ENCODE results near the gene PDE3A.
"Not testable (repeated sequence)": the region's sequence is repeated elsewhere in the genome, so short reads cannot be mapped to it uniquely, and the experiment has no call there.

PDE3A gene

DNA sequence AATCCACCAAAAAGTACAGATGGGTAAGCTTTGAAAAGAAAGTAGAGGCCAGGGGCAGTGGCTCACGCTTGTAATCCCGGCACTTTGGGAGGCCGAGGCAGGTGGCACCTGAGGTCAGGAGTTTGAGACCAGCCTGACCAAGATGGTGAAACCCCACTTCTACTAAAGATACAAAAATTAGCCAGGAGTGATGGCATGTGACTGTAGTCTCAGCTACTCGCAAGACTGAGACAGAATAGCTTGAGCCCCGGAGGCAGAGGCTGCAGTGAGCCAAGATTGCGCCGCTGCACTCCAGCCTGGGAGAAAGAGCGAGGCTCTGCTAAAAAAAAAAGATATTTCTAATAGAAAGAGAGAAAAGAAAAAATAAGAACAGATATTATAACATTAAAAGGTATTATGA is 192.6 kb downstream of the PDE3A start:
- no peak for DNase-seq

DNA sequence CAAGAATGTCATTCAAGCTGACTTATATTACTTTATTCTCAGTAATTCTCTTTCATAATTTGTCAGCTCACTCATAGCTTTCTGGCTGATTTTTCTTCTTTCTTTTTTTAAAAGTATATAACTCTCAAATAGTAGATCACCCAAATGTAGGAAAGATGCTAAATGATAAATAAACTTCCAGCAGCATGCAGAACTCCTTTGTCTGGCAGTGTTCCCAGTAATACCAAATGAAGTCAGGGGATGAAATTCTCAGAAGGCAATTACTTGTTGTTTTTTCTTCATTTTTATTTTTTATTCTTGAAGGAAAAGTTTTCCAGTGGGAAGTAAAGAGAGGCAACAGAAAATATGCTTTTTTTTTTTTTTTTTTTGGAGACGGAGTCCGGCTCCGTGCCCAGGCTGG is 193.5 kb downstream of the PDE3A start:
- no peak for DNase-seq

DNA sequence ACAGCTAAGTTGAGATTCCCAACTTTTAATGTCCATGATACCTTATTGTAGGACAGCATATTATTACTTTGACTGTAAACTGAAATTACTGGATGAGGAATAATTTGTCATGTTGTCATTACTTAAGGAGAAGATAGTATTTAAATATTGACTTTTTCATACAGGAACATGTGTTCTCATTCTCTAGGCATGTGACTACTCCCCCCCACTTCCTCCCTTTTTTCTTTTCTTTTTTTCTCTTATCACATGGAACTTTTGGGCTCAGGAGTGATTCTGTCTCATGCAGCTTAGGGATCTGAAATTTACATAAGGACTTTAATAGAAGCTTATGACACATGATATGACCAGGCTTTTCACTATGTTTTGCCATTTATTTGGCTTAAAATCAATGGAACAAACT is 199.1 kb downstream of the PDE3A start:
- DNase-seq, result no peak

DNA sequence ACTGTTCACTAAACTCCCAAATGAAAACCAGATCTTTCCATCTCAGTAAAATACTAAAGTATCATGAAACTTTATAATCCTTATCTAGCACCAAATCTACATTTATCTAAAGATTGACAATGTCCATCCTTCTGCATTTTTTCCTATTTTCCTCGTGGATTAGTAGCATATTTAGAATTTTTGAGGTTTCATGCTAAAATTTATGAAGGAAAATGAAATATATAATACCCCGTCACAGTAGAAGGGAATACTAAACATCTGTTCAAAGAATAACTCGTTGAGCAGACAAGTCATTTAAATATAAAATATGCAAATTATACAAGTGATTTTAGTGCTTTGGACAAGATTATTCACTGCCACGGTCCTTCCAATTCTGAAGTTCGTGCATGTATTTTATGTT is 204.1 kb downstream of the PDE3A start:
- DNase-seq, result no peak

DNA sequence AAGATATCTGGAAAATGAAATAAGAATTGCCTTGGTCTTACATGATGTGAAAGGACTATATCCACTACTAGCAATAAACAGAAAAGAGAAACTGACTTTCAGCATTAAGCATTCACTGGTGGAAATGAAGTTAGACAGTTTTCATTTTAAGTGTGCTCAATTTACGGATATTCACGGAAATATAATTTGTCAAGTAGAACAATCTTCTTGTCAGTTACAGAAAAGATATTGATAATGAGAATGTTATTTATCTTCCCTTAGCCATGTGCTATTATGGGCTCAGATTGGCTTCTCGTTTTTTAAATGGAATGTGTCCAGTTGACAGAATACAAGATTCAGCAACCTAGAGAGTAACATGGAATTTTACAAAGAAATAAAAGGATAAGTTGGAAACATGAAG is 208.2 kb downstream of the PDE3A start:
- DNase-seq, result no peak

DNA sequence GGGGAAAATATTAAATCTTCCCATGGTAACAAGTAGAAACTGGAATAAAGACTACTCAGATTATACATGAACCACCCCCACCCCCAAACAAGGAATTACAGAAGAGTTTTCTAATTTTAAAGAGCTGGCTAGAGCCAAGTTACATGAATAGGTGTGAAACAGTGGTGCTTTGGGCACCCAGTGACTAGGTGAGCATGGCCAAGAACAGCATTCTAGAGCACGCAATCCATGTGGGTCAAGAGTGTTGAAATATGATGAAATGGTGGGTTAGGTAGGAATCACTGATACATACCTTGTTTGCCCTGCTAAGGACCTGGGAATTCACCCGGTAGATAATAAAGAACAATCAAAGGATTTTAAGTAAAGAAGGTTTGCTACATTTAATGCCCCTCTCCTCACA is 208.7 kb downstream of the PDE3A start:
- DNase-seq, result no peak

DNA sequence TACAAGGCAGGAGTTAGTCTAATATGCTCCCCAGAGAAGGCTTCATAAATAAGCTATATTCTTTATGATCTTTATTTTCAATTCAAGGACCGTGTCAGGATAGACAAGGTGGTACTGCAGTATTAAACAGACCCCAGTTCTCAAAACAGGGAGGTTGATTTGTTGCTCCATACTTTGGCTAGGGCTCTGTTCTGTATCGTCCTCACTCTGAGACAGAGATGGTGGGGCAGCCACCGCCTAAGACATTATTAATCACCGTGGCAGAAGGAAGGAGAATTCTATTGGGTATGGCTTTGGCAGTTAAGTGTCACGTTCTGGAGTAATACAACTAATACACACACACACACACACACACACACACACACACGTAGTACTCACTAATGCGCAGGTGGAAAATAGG is 209.8 kb downstream of the PDE3A start:
- DNase-seq, result no peak

DNA sequence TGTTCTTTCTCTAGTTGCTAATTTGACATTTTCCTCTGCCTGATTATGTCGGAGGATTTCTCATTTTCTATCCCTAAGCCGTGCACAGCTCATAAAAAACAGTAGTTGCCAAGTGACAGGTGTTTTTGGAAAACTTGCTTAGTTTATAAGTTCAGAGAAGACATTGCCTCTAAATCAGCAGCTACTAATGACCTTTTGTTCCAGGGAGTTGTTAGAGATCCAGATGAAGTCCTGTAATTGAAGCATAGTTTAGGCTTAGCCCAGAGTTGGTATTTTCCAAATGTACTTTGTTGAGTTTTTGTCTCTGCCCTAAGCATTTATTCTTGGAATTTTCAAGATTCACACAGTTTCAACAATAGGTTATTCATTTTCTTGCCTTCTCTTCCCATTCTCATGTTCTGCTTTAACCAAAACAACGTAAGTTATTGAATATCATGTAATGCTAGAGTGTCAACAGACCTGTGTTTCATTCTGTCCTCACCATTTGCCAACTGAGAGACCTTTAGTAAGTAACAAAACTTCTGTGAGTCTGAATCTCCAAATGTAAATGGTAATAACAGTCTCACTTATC is 216.8 kb downstream of the PDE3A start:
- no peak for DNase-seq

DNA sequence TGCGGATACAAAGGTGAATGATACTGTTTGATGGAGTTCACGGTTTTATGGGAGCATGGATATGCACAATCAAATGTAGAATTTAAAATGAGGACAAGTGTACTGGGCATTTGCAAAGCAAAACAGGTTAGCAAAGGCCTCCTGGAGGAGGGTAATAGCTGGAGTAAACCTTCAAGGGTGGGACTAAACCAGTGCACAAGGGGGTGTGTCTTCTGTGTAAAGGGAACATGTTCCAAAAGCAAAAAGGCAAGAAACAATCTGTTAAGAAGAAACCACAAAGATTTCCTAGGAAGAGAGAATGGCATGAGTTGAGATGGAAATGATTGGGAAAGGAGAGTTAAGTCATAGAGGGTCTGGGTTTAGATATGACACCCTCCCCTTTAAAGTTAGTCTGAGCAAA is 217.6 kb downstream of the PDE3A start:
- no peak for DNase-seq

DNA sequence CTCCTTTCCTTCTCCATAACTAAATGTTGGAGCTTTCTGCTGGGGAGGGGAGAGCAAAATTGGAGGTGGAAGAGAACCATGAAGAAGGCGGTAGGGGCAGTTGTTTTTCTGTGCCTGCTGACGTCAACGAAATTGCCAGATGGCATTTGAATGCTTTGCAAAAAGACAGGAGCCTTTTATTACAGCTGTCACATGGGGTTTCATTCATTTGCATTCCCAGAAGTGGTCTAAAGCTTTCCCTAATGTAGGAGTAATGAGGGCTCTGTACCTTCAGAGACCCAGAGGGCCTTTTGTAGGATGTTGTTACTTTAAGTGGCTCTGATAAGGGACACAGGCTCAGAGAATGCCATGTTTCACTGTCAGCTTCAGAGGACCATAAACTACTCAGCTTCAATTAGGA is 219.7 kb downstream of the PDE3A start:
- no peak for DNase-seq

DNA sequence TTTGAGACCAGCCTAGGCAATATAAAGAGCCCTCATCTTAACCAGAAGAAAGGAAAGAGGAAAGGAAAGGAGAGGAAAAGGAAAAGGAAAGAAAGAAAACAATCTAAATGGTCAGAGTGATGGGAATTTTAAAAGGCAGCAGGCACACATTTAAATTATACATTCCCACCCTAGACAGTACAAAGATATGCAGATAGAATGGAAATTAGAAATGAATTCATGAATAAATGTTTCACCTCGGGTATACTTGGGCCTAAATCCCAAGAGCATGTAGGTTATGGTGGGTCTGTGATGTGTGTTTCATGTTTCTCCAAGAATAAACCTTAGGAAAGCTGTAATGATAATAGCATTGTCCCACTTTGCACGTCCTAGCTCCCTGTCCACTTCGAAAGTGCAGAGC is 222.2 kb downstream of the PDE3A start:
- DNase-seq, result no peak

DNA sequence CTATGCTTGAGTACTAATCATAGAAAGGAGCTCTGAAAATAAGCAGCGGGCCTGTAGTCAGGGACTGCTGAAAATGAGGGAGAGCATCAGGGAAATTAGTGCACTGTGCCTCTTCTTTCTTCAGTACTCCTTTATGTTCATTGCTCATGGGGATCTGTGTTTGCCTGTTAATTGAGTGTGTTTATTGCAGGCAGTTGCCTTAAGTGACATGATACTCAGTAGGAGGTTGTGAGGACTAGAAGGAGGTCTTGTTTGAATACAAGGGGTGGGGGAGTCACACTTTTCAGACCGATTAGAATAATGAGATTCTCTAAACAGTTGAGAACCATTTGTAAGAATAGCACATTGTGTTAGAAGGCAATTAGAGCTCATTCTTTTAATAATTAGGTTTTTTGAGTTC is 224.2 kb downstream of the PDE3A start:
- no peak for DNase-seq

DNA sequence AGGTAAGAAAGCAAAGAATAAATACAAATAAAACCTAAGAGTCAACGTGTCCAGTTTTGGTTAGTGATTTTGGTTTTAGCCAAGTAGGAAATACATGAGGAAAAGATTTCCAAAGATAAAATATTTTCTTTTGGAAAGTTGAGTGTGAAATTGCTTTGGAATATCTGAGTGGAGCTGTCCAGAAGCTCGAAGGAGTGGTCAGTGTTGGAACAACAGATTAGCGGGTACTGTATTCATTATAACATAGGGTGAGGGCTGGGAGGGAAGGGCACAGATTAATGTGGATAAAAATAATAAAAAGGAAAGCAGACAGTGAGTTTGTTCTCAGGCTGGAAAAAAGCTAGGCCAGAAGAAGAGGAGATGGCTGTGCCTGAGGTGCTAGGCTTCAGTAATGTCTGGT is 225.3 kb downstream of the PDE3A start:
- no peak for DNase-seq

DNA sequence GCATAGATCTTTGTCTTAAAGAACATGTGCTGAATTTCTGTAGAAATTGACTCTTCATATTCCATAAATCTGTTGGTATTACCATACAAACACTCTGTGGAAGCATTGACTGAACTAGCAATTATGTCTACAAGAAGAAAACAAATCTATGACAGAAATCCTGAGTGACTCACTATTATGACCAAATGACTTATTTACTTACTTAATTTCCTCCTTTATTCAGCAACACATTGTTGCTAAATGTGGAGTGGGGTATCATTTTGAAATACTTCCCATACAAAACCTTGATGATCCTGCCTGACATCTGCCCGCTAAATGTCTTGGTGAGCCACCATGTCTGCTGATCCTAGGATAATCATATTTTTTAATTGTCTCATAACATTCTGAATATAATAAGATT is 227.7 kb downstream of the PDE3A start:
- DNase-seq, result no peak

DNA sequence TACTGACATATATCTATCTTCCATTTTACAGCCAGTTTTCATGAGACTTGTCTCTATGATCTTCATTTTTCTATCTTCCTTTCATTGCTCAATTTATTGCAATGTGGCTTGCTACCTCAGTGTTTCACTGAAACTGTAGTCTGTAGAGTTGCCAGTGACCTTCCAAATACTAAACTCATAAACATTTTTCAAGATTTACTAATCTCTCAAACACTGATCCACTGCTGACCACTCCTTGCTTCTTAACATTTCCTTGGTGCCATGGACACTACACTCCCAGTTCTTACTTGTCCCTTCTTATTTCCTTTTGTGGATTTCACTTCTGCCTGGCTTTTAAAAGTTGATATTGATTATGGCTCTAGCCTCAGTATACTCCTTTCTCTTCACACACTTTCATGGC is 231.4 kb downstream of the PDE3A start:
- no peak for DNase-seq

DNA sequence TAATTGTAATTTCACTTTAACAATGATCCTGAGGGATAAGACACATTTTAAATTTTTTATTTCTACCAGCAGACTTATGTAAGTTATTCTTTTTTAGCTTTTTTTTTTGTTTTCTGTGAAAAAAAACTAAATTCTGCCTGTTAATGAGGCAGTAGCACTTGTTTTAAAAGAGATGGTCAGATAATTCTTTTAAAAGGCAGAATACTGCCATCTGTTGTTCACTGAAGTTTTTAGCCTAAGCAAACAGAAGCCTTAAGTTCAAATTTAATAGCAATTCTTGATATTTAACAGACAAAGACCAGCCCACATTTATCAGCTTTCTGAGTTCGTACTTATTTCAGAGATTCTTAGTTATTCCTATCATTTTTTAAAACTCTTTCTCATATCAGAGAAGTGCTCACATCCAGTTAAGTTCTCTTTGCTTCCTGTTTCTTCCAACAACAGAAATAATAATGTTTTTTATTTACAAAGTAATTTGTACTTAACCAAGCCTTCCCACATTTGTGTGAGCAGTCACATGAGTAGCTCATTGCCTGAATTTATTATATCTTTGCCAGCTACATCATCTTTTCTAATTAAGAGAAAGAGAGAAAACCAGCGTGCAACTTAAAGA is 233.4 kb downstream of the PDE3A start:
- DNase-seq, result no peak

DNA sequence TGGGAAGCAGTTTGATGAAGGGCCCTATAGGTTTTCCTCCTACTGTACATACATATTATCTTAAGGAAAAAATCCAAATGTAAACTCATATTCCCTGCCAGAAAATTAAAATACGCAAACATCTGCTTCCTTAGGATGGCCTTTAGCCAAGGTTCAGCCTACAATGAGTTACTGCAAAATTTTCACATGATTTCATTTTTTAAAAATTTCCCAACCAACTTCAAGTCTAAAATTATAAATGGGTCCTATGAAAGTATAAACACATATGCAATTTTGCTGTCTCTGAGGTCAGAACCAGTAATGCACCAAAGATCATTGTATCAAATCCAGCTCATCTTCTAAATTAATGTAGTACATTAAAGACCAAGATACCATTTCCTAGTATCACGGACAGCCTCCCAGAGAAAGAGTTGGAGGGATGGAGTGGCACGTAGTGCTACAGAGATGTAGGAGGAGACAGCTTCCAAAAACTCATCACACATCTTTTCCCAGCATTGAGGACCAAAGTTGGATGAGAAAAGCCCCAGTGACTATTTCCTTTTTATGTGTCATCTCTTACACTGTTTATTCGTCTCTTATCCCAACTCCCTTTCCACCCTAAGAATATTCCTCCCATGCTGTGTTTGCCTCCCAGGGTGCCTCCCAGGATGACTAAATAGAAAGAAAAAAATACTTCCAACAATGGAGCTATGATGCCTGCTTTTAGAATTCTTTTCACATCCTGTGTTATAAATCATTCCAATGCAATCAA is 234.5 kb downstream of the PDE3A start:
- DNase-seq, result no peak

DNA sequence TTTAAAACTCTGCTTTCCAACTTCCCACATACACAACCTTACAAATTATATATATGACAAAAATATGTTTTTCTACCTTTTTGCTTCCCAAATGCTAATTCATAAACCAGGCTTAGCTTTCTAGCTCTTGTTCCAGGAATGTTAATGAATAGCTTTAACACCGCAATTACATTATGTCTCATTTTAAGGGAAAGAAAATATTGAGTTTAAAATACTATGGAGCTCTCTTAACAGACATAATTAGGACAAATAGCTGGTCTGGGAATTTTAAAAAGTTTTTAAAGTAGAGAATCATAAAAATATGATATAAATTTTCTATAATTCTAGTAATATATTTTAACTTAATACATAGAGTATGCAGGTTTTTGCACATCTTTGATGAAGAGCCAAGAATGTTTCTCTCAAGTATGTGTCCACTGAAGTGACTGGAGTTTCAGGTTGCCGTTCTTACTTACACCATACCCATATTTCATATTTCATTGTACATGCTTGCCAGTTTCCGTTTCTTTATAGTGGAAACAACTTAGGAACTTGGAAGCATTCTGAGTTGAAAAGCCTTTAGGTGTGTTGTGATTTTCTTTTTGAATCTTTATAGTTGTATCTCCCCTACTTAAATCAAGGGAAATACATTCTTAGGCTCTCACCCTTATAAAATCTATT is 236.2 kb downstream of the PDE3A start:
- no peak for DNase-seq

DNA sequence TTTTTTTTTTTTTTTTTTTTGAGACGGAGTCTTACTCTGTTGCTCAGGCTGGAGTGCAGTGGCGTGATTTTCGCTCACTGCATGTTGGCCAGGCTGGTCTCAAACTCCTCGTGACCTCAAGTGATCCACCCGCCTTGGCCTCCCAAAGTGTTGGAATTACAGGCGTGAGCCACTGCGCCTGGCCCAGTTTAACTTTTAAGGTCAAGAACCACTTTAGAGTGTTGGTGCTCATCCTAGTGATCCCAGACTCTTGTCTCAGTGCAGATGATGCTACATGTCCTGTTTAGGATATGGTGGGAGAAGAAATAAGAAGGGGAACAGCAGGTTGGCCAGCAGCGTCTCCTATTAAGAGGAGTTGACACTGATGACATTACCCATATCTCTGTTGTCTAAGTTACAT is 246.7 kb downstream of the PDE3A start:
- DNase-seq, result not testable (repeated sequence)

DNA sequence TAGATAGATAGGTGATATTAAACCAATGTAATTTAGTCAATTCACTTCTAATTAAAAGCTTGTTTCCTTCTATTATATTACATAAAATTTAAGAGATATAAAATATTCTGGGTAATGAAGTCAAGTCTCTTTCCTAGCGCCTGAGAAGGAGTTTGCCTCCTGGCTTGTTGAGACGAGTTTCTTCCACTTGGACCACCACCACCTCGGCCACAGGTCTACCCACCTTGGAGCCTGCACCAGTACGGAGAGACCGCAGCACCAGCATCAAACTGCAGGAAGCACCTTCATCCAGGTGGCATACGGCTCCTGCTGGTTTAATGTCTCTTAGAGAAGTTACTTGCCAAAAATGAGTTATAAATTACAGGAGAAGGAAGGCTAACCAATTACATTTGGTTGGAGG is 247.8 kb downstream of the PDE3A start:
- no peak for DNase-seq

DNA sequence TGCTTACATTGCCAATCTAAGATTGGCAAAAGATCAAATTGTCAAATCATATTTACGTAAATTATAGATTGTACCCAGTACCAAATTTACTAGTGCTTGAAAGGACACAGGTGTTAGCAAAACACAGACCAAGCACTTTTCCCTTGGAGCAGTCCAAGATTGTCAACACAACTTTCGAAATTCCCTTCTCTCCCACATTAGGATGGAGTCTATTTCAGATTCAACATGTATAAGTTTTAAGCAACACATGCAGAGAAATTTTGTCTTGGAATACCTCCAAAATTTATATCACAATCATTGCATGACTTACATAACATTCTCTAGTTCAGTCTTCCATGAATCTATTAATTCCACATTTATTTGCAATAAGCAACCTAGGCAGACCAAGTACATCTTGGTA is 251.9 kb downstream of the PDE3A start:
- DNase-seq, result no peak

DNA sequence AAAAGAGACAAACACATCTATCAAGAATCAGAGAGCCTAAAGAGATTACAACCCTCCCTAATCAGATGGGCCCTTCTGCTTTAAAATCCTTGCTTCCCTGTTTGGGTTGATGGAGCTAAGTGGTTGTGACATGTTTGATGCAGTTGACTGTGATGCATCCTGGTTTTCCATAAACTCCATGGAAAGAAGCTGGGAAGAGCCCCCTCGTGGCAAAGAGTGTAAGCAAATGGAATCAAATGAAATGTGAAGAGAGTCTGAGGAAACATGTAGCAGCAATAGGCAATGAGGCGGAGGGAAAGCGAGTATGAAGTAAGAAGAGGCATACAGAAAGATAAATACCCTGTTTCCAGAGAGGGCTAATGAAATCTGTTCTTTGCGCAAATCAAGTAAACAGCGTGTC is 256.4 kb downstream of the PDE3A start:
- DNase-seq, result no peak

DNA sequence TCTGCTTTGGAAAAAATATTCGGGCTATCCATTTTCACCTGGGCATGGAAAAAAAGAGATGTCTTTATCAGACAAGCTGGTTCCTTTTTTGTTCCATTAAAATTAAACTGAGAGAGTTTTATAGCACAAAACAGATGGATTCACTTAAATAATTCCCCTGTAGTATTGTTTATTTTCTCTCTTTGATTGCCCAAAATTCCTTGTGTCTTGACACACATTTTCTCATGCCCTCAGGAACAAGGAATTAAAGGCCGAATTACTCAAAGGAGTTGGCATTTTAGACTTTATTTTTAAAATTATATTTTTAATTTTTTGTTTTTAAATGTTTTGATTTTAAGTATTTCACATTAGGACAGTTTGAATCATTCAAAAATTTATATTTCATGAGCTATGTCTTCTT is 257.2 kb downstream of the PDE3A start:
- no peak for DNase-seq

DNA sequence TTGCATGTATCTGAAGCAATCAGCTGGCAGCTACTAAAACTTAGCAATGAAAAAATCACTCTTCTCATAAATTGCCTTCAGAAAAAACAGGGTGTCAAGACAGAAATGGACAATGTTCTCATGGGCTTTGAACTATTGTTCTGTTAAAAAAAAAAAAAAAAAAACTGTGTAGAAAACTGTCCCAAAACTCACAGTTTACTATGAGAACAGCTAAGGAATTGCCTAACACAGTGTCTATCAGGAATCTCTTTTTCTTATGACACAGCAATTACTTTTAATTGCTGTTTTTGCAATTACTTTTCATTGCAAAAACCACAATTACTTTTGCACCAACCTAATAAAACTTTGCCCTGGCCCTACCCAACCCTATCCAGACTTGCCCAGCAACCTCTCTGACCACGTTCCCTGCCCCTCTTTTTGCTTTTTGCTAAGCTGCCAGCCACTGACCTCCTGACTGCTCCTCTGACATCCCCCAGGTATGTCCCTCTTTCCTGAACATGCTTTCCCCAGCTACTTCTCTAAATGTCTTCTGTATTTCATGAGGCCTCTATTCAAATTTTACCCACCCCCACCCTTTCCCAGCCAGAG is 258.8 kb downstream of the PDE3A start:
- no peak for DNase-seq
